GM21526 (cell line): Measurements from ENCODE around the gene LASP1.
"Not testable (repeated sequence)": the region's sequence is repeated elsewhere in the genome, so short reads cannot be mapped to it uniquely, and the experiment has no call there.

ENCODE experiments used
- ATAC-seq: cut with Tn5 transposase; IDR thresholded peaks from one replicate; pipeline ENCODE4 v1.9.1; 2021; ENCODE audit warnings: moderate library complexity; ENCODE audit not compliant: unreplicated experiment, low FRiP score

LASP1 gene

DNA sequence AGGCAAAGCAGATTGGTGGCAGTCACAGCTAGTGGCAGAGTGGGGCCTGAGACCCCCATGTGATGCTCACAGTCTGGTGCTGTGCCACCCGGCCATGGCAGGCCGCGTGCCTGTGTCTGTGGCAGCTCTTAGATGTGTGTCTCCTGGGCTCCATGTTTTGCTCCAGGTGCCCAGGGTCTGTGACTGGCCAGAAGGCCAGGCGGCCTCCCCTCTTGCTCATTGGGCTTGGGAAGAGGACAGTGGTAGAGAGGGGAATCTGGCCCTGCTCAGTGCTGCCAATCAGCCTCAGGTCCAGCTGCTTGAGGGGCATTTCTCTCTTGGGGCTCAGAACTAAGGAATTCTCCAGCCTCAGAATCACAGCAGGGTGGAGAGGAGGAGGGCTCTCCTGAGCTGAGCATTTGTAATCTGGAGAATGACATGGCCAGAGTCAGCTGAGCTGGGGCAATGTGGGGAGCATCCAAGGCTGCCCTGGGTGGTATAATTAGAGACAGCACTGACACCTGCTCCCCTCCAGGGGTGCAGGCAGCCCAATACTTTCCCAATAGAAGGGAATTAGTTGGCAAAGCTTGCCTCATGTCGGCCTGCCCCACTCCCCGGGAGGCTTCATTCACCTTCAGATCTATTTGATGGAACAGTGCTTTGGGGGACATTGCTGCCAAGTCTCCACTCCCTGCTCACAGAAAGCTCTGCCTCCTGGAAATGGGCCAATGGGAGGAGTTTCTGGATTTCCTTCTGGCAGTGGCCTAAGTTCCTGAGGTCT is 52.9 kb downstream of the LASP1 start:
- ATAC-seq, result no peak

- ATAC-seq, result no peak
Measured at GRCh38 chr17:38925263-38925995, 55.6 kb downstream of the LASP1 start, which contains the start of gene LASP1NB. Gene LASP1NB, plus strand, starts transcription at chr17:38925614.

DNA sequence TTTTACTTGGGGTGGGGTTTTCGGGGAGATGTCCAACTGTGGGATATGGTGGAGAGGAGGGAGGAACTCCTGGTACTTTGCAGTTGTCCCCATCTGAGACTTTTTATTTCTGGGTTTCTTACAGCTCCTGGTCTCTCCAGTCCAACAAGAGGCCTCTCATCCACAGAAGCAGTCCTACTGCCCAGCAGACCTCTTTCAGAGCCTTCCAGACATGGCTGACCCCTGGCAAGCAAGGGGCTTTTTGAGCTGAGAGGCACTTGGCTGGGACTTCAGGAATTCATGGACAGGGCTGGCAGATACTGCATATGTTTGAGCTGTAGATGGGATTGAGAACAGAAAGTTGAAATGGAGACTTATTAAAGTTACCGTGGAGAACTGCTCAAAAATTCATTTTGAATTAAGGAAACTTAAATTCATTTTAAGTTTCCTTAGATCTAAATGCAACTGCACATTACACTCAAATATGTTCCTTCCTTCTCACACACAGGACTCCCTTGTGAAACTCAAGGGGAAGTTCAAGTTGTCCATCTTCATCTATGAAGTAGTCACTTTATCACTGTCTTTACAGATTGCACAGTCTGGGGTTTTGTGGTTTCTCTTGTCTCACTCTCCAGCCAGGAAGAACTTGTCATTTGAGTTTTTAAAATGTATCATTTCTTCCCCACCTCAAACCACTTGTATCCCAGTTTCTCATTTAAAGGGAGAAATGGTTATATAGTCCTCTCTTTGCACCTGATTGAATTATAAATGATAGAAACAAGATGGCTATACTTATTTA is 56.6 kb downstream of the LASP1 start:
- ATAC-seq, result no peak

DNA sequence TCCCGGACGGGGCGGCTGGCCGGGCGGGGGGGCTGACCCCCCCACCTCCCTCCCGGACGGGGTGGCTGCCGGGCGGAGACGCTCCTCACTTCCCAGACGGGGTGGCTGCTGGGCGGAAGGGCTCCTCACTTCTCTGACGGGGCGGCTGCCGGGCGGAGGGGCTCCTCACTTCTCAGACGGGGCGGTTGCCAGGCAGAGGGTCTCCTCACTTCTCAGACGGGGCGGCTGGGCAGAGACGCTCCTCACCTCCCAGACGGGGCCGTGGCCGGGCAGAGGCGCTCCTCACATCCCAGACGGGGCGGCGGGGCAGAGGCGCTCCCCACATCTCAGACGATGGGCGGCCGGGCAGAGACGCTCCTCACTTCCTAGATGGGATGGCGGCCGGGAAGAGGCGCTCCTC is 60.9 kb downstream of the LASP1 start:
- not testable (repeated sequence) for ATAC-seq

- not testable (repeated sequence) for ATAC-seq
Measured at GRCh38 chr17:38933962-38934361, 64.1 kb downstream of the LASP1 start.

DNA sequence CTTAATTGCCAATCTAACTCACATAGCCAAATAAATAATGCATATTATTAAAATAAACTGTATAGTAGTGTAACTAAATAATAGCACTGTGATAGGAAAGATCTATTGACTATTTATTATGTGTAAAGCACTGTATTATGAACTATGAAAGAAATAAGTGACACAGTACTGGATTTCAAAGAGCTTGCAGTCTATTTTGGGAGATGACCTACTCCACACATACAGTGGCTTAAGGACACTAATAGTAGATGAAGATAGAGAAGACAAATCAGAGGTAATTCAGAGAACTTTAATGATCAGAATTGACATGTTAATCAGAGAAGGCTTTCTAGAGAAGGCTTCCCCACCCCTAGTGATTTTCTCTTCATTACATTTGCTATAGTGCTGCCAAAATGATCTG is 70.1 kb downstream of the LASP1 start:
- no peak for ATAC-seq

DNA sequence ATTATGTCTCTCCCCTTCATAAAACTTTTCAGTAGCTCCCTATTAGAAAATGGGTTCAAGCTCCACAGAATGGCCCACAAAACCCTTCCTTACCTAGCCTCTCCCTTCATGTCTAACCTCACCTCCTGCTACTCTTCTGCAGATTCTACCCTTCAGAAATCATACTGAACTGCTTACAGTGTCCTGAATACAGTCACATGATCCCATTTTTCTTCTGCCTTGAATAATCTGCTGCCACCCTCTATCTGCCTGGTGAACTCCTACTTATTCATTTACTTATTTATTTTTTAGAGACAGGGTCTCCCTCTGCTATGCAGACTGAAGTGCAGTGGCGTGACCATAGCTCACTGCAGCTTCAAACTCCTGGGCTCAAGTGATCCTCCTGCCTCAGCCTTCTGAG is 70.5 kb downstream of the LASP1 start:
- ATAC-seq, result no peak

DNA sequence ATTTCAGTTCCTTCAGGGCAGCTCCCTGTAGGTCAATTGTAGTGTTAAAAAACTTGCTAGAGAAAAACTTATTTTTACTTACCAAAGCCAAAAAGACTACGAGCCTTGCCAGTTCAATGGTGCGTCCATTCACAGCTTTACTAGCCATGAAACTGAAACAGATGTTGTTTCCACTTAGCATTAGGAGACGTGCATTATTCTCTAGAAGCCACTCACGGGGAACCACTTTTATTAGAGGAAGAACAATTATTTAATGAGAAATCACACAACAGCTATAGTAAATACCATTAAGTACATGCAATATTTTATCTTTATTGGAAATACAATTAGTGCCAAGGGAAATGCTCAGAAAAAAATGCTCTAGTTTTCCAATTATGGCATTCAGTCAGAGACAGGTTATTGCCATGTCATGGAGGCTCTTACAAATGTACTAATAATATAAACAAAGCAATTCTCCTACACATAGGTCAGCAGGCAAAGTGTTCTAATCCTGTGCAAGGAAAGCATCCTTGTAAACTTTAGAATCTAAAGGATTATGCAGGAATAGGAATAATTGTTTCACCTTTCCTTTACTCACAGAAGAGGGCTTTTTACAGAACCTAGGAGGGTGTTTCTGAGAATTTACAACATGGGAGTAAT is 73.0 kb downstream of the LASP1 start:
- ATAC-seq, result no peak

GRCh38 chr17:38943607-38944006 is 73.7 kb downstream of the LASP1 start:
- ATAC-seq, result no peak

DNA sequence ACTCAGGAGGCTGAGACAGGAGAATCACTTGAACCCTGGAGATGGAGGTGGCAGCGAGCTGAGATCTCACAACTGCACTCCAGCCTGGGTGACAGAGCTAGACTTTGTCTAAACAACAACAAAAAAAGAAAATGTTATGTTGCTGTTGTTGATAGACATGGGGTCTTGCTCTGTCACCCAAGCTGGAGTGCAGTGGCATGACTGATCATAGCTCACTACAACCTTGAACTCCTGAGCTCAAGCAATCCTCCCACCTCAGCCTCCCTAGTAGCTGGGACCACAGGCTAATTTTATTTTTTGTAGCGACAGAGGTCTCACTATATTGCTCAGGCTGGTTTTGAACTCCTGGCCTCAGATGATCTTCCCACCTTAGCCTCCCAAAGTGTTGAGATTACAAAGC is 77.3 kb downstream of the LASP1 start:
- no peak for ATAC-seq

- not testable (repeated sequence) for ATAC-seq
Measured at GRCh38 chr17:38953800-38954199, 83.9 kb downstream of the LASP1 start.

GRCh38 chr17:38958326-38958725 is 88.5 kb downstream of the LASP1 start:
- no peak for ATAC-seq

GRCh38 chr17:38958756-38959155 is 88.9 kb downstream of the LASP1 start:
- no peak for ATAC-seq

DNA sequence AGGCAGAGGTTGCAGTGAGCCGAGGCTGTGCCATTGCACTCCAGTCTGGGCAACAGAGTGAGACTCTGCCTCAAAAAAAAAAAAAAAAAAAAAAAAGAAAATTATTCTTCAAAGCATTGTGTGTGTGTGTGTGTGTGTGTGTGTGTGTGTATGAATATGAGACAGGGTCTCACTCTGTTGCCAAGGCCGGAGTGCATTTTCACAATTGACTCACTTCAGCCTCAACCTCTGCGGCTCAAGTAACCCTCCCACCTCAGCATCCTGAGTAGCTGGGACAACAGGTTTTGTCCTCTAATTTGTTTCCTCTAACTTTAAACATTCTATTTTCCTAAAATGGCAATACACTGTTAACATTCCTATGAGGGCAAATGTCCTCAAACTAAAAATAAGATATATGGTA is 89.7 kb downstream of the LASP1 start:
- ATAC-seq, result no peak

DNA sequence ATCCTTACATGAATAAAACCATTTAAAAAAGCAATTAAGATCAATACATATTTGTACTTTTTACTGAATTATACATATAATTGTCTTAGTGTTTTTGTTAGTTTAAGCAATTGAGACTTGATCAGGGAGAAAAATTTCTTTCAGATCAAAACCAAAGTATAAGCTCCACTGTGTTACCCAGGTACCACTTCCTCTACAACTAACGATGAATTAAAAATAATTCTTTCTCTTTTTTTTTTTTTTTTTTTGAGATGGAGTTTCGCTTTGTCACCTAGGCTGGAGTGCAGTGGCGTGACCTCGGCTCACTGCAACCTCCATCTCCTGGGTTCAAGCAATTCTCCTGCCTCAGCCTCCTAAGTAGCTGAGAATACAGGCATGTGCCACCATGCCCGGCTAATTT is 90.5 kb downstream of the LASP1 start:
- ATAC-seq, result no peak

- ATAC-seq, result no peak
Measured at GRCh38 chr17:38961413-38961812, 91.6 kb downstream of the LASP1 start.

DNA sequence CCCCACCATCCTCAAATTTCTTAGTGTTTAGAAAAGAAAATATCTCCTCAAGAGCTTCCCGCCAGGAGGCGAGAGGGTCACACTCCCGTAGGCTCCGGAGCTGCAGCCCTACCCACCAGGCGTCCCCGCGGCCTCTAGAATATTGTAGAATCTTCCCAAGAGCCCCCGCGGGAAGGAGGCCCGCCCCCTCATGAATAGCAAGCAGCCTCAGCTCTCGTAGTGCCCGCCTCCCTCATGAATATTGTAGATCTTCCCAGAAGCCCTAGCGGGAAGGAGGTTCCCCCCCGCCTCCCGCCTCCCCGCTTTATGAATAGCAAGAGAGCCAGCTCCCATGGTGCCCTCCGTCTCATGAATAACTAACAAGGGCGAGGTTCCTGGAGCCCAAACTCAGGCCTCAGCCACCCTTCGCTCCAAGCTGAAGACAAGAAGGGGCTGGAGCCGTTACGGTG is 97.5 kb downstream of the LASP1 start, which contains the start of gene FBXO47:
Gene FBXO47 (minus strand): TSS at position 114 of the 449 bp plus-strand sequence. CDS start 4,378 bp downstream, outside the sequence.
- ATAC-seq, result no peak

- no peak for ATAC-seq
Measured at GRCh38 chr17:38969281-38969680, 99.4 kb downstream of the LASP1 start.

DNA sequence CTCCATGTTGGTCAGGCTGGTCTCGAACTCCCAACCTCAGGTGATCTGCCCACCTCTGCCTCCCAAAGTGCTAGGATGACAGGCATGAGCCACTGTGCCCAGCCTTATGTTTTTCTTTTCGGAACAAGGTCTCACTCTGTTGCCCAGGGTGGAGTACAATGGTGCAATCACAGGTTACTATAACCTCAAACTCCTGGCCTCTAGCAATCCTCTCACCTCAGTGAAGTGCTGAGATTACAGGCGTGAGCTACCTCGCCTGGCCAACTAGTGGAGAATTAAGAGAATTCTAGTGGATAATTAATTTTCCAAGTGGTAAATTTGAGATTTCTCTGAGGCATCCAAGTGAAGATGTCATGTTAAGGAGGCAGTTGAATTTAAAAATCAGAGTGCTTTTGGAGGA is 100.3 kb downstream of the LASP1 start:
- ATAC-seq, result no peak

- ATAC-seq, result no peak
Measured at GRCh38 chr17:38970804-38971203, 100.9 kb downstream of the LASP1 start.
